Right lobe of liver (tissue), 6 donors: Measurements from ENCODE around the gene UBE2QL1. TPM values are rescaled to one million over a fixed set of nuclear protein-coding genes. Genes with fewer than 3 reads are reported as not detected.

Experiments used
- ATAC-seq, 4 donors: fragments of 200-7000 bp; cut with Tn5 transposase; one replicate each; pipeline ENCODE4 v1.9.1; 2020; ENCODE audit warnings: mild to moderate bottlenecking in 4 of 4, moderate library complexity in 4 of 4
- DNase-seq, 3 donors: peaks; one replicate each; pipeline ENCODE4 v3.0.0-alpha.2; 2020
- H3K27ac ChIP-seq, 3 donors: fragments of 200-600 bp; one replicate each; pipeline ENCODE4 v1.8.0; 2022
- H3K27me3 ChIP-seq, 2 donors: fragments of 200-600 bp; one replicate each; pipeline ENCODE4 v1.8.0; 2022
- H3K36me3 ChIP-seq, 4 donors: fragments of 200-600 bp; sonication (generic) in 1 of 4; one replicate each; pipeline versions ENCODE4 v1.5.1 to v1.8.0; 2017 to 2022; ENCODE audit warnings: control low read depth in 1 of 4
- H3K4me1 ChIP-seq, 4 donors: fragments of 200-600 bp; sonication (generic) in 1 of 4; one replicate each; pipeline versions ENCODE4 v1.5.1 to v1.8.0; 2017 to 2022; ENCODE audit warnings: control low read depth in 1 of 4
- H3K4me3 ChIP-seq, 3 donors: fragments of 200-600 bp; one replicate each; pipeline ENCODE4 v1.8.0; 2022
- H3K9me3 ChIP-seq, 4 donors: fragments of 200-600 bp; sonication (generic) in 1 of 4; one replicate each; pipeline versions ENCODE4 v1.5.1 to v1.8.0; 2017 to 2022; ENCODE audit warnings: control low read depth in 1 of 4
- POLR2A ChIP-seq: fragments of 450-650 bp; IDR thresholded peaks from one replicate; pipeline ENCODE4 v1.6.1; 2017; ENCODE audit warnings: antibody characterized with exemption, mild to moderate bottlenecking
- WGBS: methylation state at CpG from one replicate; pipeline ENCODE4 v1.1.6; 2018; ENCODE audit warnings: low coverage, low lambda C conversion rate; ENCODE audit not compliant: insufficient coverage; ENCODE audit errors: missing lambda C conversion rate; 5-methylcytosine and 5-hydroxymethylcytosine counted together
- intact Hi-C, 2 donors: fragments of 100-400 bp; cut with DNase I; formaldehyde crosslinking; loops; one replicate each; pipeline versions ENCODE4 v1.11.2 to v1.14.1; 2022
- total RNA-seq, 6 experiments: library from RNA; depleted of rRNA in 2 of 6; stranded (reverse); fragments of >200 nt in 2 of 6; fragmentation: NEBNext Ultra II Directional in 3 of 6; extraction: Animal tissue kit (Norgen Biotek cat#: 25700) in 3 of 6; gene quantifications; one replicate each; pipeline versions ENCODE4 v1.1.0 to v1.2.4, GENCODE V29; 2016 to 2023
- TF ChIP-seq, protein P1 (sequence below), 4 donors: fragments of 200-600 bp in 3 of 4; fragments of 450-650 bp in 1 of 4; IDR thresholded peaks; one replicate each; pipeline versions ENCODE4 v1.5.1 to v1.8.0; 2016 to 2022; ENCODE audit warnings: antibody characterized with exemption in 4 of 4, mild to moderate bottlenecking in 2 of 4
- donor health status: DM: no; HTN: yes; CAD: no.
- donor health status: DM: no; HTN: no; CAD: no.
- donor health status: DM: no; HTN: no; CAD: no.
- donor health status: DM: no; HTN: yes; CAD: no.
- donor health status: DM: no; HTN: yes; CAD: no.

The UBE2QL1 gene
- total RNA-seq, 6 experiments from 2014 or later = 0.20 to 0.74 (median 0.54) TPM

DNA sequence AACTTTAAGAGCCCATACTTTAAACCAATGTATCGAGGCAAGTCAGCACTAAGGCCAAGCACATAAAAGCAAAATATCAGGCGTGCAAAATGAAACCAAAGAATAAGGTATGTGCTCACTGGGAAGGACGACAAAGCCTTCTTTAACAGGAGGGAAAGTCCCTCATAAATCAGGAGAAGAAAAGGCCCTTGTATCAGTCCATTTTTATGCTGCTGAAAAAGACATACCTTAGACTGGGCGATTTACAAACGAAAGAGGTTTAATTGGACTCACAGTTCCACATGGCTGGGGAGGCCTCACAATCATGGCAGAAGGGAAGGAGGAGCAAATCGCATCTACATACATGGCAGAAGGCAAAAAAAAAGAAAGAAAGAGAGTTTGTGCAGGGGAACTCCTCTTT, 68.9 kb downstream of the UBE2QL1 start:
- ATAC-seq = no peak
- Histone ChIP-seq H3K4me1 (peaks cover 0 to 19% (median 7%) of the 10 kb centered on the region in 4 donors), H3K9me3 (no peaks in the 10 kb centered on the region), H3K4me3 (no peak overlapping the region), H3K36me3 (no peaks in the 10 kb centered on the region), H3K27ac (no peak overlapping the region), H3K27me3 (no peaks in the 10 kb centered on the region)
- TF ChIP-seq POLR2A = no peak
- TF ChIP-seq, protein P1, sequence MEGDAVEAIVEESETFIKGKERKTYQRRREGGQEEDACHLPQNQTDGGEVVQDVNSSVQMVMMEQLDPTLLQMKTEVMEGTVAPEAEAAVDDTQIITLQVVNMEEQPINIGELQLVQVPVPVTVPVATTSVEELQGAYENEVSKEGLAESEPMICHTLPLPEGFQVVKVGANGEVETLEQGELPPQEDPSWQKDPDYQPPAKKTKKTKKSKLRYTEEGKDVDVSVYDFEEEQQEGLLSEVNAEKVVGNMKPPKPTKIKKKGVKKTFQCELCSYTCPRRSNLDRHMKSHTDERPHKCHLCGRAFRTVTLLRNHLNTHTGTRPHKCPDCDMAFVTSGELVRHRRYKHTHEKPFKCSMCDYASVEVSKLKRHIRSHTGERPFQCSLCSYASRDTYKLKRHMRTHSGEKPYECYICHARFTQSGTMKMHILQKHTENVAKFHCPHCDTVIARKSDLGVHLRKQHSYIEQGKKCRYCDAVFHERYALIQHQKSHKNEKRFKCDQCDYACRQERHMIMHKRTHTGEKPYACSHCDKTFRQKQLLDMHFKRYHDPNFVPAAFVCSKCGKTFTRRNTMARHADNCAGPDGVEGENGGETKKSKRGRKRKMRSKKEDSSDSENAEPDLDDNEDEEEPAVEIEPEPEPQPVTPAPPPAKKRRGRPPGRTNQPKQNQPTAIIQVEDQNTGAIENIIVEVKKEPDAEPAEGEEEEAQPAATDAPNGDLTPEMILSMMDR (IDR thresholded peaks at IDR 0.05) = no peak
- DNase-seq = no peak
- 74% methylated on average over 6 of the region's 6 CpGs for WGBS
- intact Hi-C loops = no loop called here

DNA sequence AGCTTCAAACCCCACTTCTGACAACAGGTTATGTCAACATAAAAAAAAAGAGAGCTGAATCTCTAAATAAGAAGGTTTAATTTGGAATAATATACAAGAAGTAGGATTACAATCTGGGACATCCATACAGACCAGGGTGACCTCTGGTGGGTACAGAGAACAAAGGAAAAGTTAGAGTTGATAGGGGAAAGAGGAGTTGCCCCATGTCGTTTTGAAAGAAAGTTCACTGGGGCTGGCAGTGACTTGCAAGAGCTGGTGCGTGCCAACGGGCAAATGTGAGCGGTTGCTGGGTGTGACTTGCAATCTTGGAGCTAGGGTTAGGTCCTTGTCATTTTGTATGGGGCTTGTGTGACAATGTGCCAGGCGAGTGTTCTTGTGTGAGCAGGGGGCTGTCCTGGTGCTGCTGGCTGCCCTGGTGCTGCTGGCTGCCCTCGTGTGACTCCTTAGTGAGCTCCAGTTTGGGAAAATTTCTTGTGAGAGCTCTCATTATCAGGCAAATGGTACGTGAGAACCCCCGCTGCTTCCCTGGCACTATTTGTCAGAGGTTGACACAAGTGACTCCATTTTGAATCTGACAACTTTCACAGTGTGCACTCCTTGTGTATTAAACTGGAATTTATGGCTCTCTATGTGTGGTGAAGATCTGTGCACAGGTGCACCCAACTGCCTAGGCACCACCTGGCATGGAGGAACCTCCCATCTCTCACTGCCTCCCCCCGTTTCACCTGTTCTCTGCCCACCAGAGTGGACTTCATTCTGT, 69.8 kb downstream of the UBE2QL1 start:
- Histone ChIP-seq H3K36me3 (no peaks in the 10 kb centered on the region), H3K4me1 (peaks cover 0 to 19% (median 7%) of the 10 kb centered on the region in 4 donors), H3K27ac (no peak overlapping the region), H3K9me3 (no peaks in the 10 kb centered on the region), H3K4me3 (no peak overlapping the region), H3K27me3 (no peaks in the 10 kb centered on the region)
- DNase-seq (peak in 1 of 3 donors; percentile 59), ATAC-seq (peak; percentile 58 to 93 (median 72))
- TF ChIP-seq, protein P1 (IDR thresholded peaks at IDR 0.05) = peak in 1 of 4 donors; percentile 41
- no peak for TF ChIP-seq POLR2A
- WGBS = 42% methylated on average over 4 of the region's 9 CpGs
- intact Hi-C loops = no loop called here

DNA sequence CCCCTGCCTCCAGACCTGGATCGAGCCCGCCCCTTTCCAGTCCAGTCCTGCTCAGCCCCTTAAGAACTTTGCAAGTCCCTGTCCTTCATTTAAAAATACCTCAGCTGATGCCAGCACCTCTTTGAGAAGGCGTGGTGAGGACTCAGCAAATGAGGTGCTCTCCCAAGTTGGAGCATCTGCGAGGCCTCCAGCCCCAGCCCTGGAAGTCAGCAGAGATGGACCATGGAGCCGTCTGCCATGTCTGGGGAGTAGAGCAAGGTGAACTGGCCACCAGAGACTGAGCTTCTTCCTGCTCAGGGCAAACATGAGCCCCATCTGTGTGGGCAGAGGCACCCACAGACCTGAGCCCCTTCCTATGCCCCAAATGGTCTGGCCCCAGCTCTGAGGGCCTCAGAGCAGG, 71.5 kb downstream of the UBE2QL1 start:
- Histone ChIP-seq H3K9me3 (no peaks in the 10 kb centered on the region), H3K27ac (no peak overlapping the region), H3K36me3 (no peaks in the 10 kb centered on the region), H3K27me3 (no peaks in the 10 kb centered on the region), H3K4me1 (peaks cover 0 to 19% (median 7%) of the 10 kb centered on the region in 4 donors), H3K4me3 (no peak overlapping the region)
- intact Hi-C loops = loop anchor here in 1 of 2 donors (10.0 kb wide), 1 partner anchor 225 kb away; no protein-coding TSS in a partner anchor
- DNase-seq (no peak), ATAC-seq (no peak)
- TF ChIP-seq POLR2A = no peak
- TF ChIP-seq, protein P1 (IDR thresholded peaks at IDR 0.05) = no peak
- WGBS = 87% methylated on average over 3 of the region's 5 CpGs

DNA sequence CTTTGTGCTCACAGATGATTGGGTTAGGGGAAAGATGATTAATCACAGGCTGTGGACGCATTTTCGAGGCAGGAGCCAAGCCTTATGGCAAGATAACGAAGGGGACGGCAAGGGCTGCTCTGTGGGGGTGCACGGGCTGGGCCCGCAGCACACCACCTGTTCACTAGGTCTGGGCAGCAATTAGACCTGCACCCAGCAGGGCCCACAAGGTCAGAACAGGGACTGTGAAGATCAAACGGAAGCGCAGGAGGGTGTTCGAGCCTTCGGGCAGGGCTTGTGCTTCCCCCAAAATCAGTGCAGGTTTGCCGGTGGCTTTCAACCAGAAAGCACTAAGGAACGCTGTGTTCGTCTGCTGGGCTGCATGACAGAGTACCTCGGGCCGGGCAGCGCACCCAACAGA, 73.7 kb downstream of the UBE2QL1 start:
- Histone ChIP-seq H3K4me3 (no peak overlapping the region), H3K9me3 (no peaks in the 10 kb centered on the region), H3K36me3 (no peaks in the 10 kb centered on the region), H3K27ac (no peak overlapping the region), H3K27me3 (no peaks in the 10 kb centered on the region), H3K4me1 (peaks cover 0 to 19% (median 7%) of the 10 kb centered on the region in 4 donors)
- ATAC-seq (no peak), DNase-seq (no peak)
- TF ChIP-seq, protein P1 (IDR thresholded peaks at IDR 0.05) = no peak
- no peak for TF ChIP-seq POLR2A
- 88% methylated on average over 11 of the region's 16 CpGs for WGBS
- intact Hi-C loops = loop anchor here in 1 of 2 donors (10.0 kb wide), 1 partner anchor 228 kb away; no protein-coding TSS in a partner anchor
